Neutrophil (primary cell): ENCODE data around the gene CMKLR1.

Experiments used
- H3K27ac ChIP-seq: fragments of 200-600 bp; sonication (generic); 2 replicates; pipeline ENCODE4 v1.5.1; 2016; ENCODE audit warnings: mild to moderate bottlenecking, moderate library complexity
- H3K27me3 ChIP-seq: fragments of 200-600 bp; sonication (generic); 2 replicates; pipeline ENCODE4 v1.6.0; 2016; ENCODE audit warnings: mild to moderate bottlenecking
- H3K36me3 ChIP-seq: fragments of 200-600 bp; sonication (generic); 2 replicates; pipeline ENCODE4 v1.5.1; 2017
- H3K4me1 ChIP-seq, 2 experiments: fragments of 200-600 bp in 1 of 2; sonication (generic) in 1 of 2; 1 replicate in 1 of 2; 2 replicates in 1 of 2; pipeline versions ENCODE4 v1.5.1 to v1.6.1; 2013 to 2016; ENCODE audit warnings: low read depth in 1 of 2, low read length in 1 of 2, mild to moderate bottlenecking in 1 of 2, moderate library complexity in 1 of 2; ENCODE audit not compliant: control insufficient read depth in 1 of 2, insufficient read depth in 1 of 2
- H3K4me3 ChIP-seq, 2 experiments: fragments of 200-600 bp in 1 of 2; sonication (generic) in 1 of 2; 1 replicate in 1 of 2; 2 replicates in 1 of 2; pipeline ENCODE4 v1.5.1; 2013 to 2016; ENCODE audit warnings: low read depth in 1 of 2, low read length in 1 of 2, mild to moderate bottlenecking in 1 of 2, moderate library complexity in 1 of 2
- H3K9me3 ChIP-seq: fragments of 200-600 bp; sonication (generic); 2 replicates; pipeline ENCODE4 v1.5.1; 2016
- CTCF ChIP-seq: fragments of 200-600 bp; sonication (generic); IDR thresholded peaks from 2 replicates; pipeline ENCODE4 v1.5.1; 2016; ENCODE audit warnings: antibody characterized with exemption

The CMKLR1 gene

DNA sequence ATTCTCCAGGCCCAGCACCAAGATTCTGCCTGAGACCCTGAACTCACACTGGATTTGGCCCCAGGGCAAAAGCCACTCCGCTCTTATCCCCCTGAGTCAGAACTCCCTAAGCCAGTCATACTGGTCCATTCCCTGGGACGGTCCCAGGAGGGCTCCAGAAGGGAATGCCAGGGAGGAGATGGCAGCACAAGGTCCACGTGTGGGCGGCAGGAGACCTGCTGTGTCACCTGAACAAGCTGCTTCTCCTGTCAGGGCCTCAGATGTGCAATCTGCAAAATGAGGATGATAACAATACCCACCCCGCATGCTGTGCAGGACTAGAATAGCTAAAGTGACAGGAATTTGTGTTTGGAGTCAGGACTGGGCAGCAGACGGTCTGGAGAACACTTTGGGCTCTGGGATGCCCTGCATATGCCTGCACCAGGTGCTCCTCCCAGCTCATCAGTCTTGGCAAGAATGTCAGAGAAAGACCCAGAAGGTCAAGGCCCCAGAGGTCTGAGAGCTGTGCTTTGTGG is 40.3 kb downstream of the CMKLR1 start:
- Histone ChIP-seq H3K4me1 (no peaks in the 10 kb centered on the region), H3K27me3 (no peaks in the 10 kb centered on the region), H3K36me3 (no peaks in the 10 kb centered on the region), H3K9me3 (no peaks in the 10 kb centered on the region), H3K4me3 (no peak overlapping the region), H3K27ac (no peak overlapping the region)
- TF ChIP-seq CTCF, result no peak

DNA sequence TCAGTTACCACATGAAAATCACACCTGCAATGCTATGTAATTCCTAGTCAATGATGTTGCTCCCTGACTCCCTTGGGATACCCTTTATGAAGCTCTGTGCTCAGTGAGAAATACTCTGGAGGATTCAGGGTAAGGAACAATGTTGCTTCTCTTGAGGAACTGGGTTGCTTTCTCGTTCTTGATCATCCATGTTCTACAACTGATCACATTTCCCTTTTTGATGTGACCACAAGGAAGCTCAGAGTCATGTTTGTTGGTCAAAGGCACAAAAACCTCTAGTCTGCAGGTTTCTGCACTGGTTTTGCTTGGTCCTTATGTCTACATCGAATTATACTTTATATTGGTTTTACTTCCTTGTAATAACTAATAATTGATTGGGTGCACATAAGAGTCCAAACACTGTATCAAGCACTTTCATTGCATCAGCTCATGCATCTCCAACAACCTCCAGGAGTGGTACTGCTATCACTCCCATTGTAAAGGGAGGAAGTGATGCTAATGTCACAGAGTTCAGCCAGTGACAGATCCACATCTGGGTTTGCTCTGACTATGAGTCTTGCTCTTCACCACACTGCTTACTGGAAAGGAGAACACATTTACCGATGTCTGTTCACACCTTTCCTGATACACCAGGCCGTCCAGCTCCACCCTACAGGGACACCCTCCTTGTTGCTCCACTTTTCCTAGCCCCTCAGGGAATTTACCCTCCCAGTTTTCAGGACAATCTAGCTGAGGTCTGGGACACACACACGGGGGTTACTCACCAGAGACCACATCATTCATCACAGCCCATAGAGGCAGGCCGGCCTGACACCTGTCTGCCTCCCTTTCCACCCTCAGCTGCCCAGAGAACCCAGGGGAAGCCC is 41.0 kb downstream of the CMKLR1 start:
- Histone ChIP-seq H3K27me3 (no peaks in the 10 kb centered on the region), H3K9me3 (no peaks in the 10 kb centered on the region), H3K27ac (no peak overlapping the region), H3K4me3 (no peak overlapping the region), H3K4me1 (no peaks in the 10 kb centered on the region), H3K36me3 (no peaks in the 10 kb centered on the region)
- TF ChIP-seq CTCF, result no peak

GRCh38 chr12:108297424-108297823 is 41.7 kb downstream of the CMKLR1 start:
- no peak overlapping the region for H3K4me3 ChIP-seq

DNA sequence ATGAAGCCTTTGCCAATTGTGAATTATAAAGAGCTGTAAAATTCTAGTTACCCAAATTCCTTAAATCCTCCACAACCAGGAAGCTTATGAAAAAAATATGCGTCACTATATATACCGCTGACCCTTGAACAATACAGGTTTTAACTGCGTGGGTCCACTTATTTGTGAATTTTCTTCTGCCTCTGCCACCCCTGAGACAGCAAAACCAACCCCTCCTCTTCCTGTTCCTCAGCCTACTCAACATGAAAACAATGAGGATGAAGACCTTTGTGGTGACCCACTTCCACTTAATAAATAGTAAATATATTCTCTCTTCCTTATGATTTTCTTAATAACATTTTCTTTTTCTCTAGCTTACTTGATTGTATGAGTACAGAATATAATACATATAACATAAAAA is 42.2 kb downstream of the CMKLR1 start:
- no peak overlapping the region for H3K27ac ChIP-seq
- no peaks in the 10 kb centered on the region for H3K4me1 ChIP-seq
- TF ChIP-seq CTCF, result no peak

More at GRCh38 chr12:108297424-108297823, 41.7 kb downstream of the CMKLR1 start:
- no peak overlapping the region for H3K27ac ChIP-seq
- no peaks in the 10 kb centered on the region for H3K4me1 ChIP-seq
- no peaks in the 10 kb centered on the region for H3K9me3 ChIP-seq
- H3K27me3 ChIP-seq, result no peaks in the 10 kb centered on the region
- no peak for TF ChIP-seq CTCF
- H3K36me3 ChIP-seq, result no peaks in the 10 kb centered on the region

DNA sequence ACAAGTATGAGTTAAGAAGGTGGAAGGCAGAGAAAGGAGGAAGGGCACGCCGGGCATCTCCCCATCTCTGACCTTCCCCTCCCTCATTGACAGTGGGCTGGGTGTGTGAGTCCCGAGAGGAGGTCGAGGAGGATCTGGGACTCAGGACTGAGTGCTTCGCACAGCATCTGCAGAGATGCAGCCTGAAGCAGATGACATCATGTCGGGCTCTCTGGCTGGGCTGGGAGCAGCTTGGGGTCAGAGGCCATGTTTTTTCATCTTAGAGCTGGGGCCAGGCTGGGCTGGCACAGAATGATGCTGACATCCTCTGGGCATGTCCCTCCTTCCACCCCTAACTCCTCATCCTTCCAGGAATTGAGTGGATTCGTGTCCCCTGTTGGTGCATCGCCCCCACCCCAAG is 43.5 kb downstream of the CMKLR1 start:
- Histone ChIP-seq H3K36me3 (no peaks in the 10 kb centered on the region), H3K4me3 (no peak overlapping the region), H3K27ac (no peak overlapping the region), H3K4me1 (no peaks in the 10 kb centered on the region), H3K9me3 (no peaks in the 10 kb centered on the region), H3K27me3 (no peaks in the 10 kb centered on the region)
- TF ChIP-seq CTCF, result no peak

More for the DNA sequence above, 42.2 kb downstream of the CMKLR1 start:
- no peak overlapping the region for H3K4me3 ChIP-seq
- no peaks in the 10 kb centered on the region for H3K27me3 ChIP-seq
- no peaks in the 10 kb centered on the region for H3K36me3 ChIP-seq
- no peaks in the 10 kb centered on the region for H3K9me3 ChIP-seq
